ENCODE data around the gene RNF187.

RNF187 gene

GRCh38 chr1:228472655-228473054 lies 14.5 kb upstream of the RNF187 start:
- H3K36me3 ChIP-seq (ENCODE audit: insufficient read depth, low read length): no peaks in the 10 kb centered on the region
- peak overlapping the region; percentile 43 for H3K4me2 ChIP-seq (ENCODE audit: low read length)
- no peak overlapping the region for H3K9ac ChIP-seq (ENCODE audit: low read depth, low read length)
- no peaks in the 10 kb centered on the region for H3K9me3 ChIP-seq (replicated peaks; ENCODE audit: low read length)
- no peak overlapping the region for H3K4me3 ChIP-seq (ENCODE audit: low read length)
- H3K27me3 ChIP-seq (ENCODE audit: control insufficient read depth, insufficient read depth, low read length): peaks cover 36% of the 10 kb centered on the region
- H3K4me1 ChIP-seq (ENCODE audit: control insufficient read depth, insufficient read depth, low read length): peaks cover 11% of the 10 kb centered on the region

- Histone ChIP-seq H3K4me1 (ENCODE audit: control insufficient read depth, insufficient read depth, low read length) (peaks cover 11% of the 10 kb centered on the region), H3K4me3 (ENCODE audit: low read length) (no peak overlapping the region), H3K4me2 (ENCODE audit: low read length) (no peak overlapping the region), H3K9me3 (replicated peaks; ENCODE audit: low read length) (no peaks in the 10 kb centered on the region), H3K36me3 (ENCODE audit: insufficient read depth, low read length) (no peaks in the 10 kb centered on the region), H3K9ac (ENCODE audit: low read depth, low read length) (no peak overlapping the region), H3K27me3 (ENCODE audit: control insufficient read depth, insufficient read depth, low read length) (peaks cover 30% of the 10 kb centered on the region)
Measured at GRCh38 chr1:228474507-228474906, 12.7 kb upstream of the RNF187 start.

- no peaks in the 10 kb centered on the region for H3K9me3 ChIP-seq (replicated peaks; ENCODE audit: low read length)
- no peak overlapping the region for H3K4me3 ChIP-seq (ENCODE audit: low read length)
- no peaks in the 10 kb centered on the region for H3K36me3 ChIP-seq (ENCODE audit: insufficient read depth, low read length)
- H3K4me1 ChIP-seq (ENCODE audit: control insufficient read depth, insufficient read depth, low read length): peaks cover 11% of the 10 kb centered on the region
- no peak overlapping the region for H3K4me2 ChIP-seq (ENCODE audit: low read length)
- H3K9ac ChIP-seq (ENCODE audit: low read depth, low read length): no peak overlapping the region
- peaks cover 35% of the 10 kb centered on the region for H3K27me3 ChIP-seq (ENCODE audit: control insufficient read depth, insufficient read depth, low read length)
Measured at GRCh38 chr1:228475812-228476211, 11.4 kb upstream of the RNF187 start.

- Histone ChIP-seq H3K9me3 (replicated peaks; ENCODE audit: low read length) (no peaks in the 10 kb centered on the region), H3K36me3 (ENCODE audit: insufficient read depth, low read length) (no peaks in the 10 kb centered on the region), H3K4me1 (ENCODE audit: control insufficient read depth, insufficient read depth, low read length) (peaks cover 10% of the 10 kb centered on the region), H3K27me3 (ENCODE audit: control insufficient read depth, insufficient read depth, low read length) (peaks cover 43% of the 10 kb centered on the region), H3K9ac (ENCODE audit: low read depth, low read length) (no peak overlapping the region), H3K4me2 (ENCODE audit: low read length) (no peak overlapping the region), H3K4me3 (ENCODE audit: low read length) (no peak overlapping the region)
Measured at GRCh38 chr1:228477263-228477662, 9.9 kb upstream of the RNF187 start.

- Histone ChIP-seq H3K36me3 (ENCODE audit: insufficient read depth, low read length) (no peaks in the 10 kb centered on the region), H3K4me1 (ENCODE audit: control insufficient read depth, insufficient read depth, low read length) (no peaks in the 10 kb centered on the region), H3K9ac (ENCODE audit: low read depth, low read length) (no peak overlapping the region), H3K9me3 (replicated peaks; ENCODE audit: low read length) (no peaks in the 10 kb centered on the region), H3K27me3 (ENCODE audit: control insufficient read depth, insufficient read depth, low read length) (peaks cover 50% of the 10 kb centered on the region), H3K4me2 (ENCODE audit: low read length) (no peak overlapping the region), H3K4me3 (ENCODE audit: low read length) (no peak overlapping the region)
Measured at GRCh38 chr1:228478326-228478725, 8.9 kb upstream of the RNF187 start.

- Histone ChIP-seq H3K4me3 (ENCODE audit: low read length) (no peak overlapping the region), H3K27me3 (ENCODE audit: control insufficient read depth, insufficient read depth, low read length) (peaks cover 54% of the 10 kb centered on the region), H3K9me3 (replicated peaks; ENCODE audit: low read length) (no peaks in the 10 kb centered on the region), H3K36me3 (ENCODE audit: insufficient read depth, low read length) (no peaks in the 10 kb centered on the region), H3K4me2 (ENCODE audit: low read length) (no peak overlapping the region), H3K4me1 (ENCODE audit: control insufficient read depth, insufficient read depth, low read length) (no peaks in the 10 kb centered on the region), H3K9ac (ENCODE audit: low read depth, low read length) (no peak overlapping the region)
Measured at GRCh38 chr1:228478912-228479711, 8.1 kb upstream of the RNF187 start.

- Histone ChIP-seq H3K36me3 (ENCODE audit: insufficient read depth, low read length) (no peaks in the 10 kb centered on the region), H3K27me3 (ENCODE audit: control insufficient read depth, insufficient read depth, low read length) (peaks cover 40% of the 10 kb centered on the region), H3K4me3 (ENCODE audit: low read length) (no peak overlapping the region), H3K9me3 (replicated peaks; ENCODE audit: low read length) (no peaks in the 10 kb centered on the region), H3K4me1 (ENCODE audit: control insufficient read depth, insufficient read depth, low read length) (peaks cover 17% of the 10 kb centered on the region), H3K4me2 (ENCODE audit: low read length) (no peak overlapping the region), H3K9ac (ENCODE audit: low read depth, low read length) (no peak overlapping the region)
Measured at GRCh38 chr1:228483789-228484188, 3.4 kb upstream of the RNF187 start.

- Histone ChIP-seq H3K4me3 (ENCODE audit: low read length) (peak overlapping the region; percentile 76), H3K9ac (ENCODE audit: low read depth, low read length) (peak overlapping the region; percentile 93), H3K4me2 (ENCODE audit: low read length) (peak overlapping the region; percentile 97), H3K36me3 (ENCODE audit: insufficient read depth, low read length) (peaks cover 19% of the 10 kb centered on the region), H3K9me3 (replicated peaks; ENCODE audit: low read length) (no peaks in the 10 kb centered on the region), H3K27me3 (ENCODE audit: control insufficient read depth, insufficient read depth, low read length) (peaks cover 17% of the 10 kb centered on the region), H3K4me1 (ENCODE audit: control insufficient read depth, insufficient read depth, low read length) (peaks cover 18% of the 10 kb centered on the region)
Measured at GRCh38 chr1:228486596-228487335, 416 bp upstream of the RNF187 start.

GRCh38 chr1:228488125-228488817 lies 1.1 kb downstream of the RNF187 start:
- peak overlapping the region; percentile 76 for H3K4me3 ChIP-seq (ENCODE audit: low read length)
- H3K9ac ChIP-seq (ENCODE audit: low read depth, low read length): peak overlapping the region; percentile 93
- H3K9me3 ChIP-seq (replicated peaks; ENCODE audit: low read length): no peaks in the 10 kb centered on the region
- H3K36me3 ChIP-seq (ENCODE audit: insufficient read depth, low read length): peaks cover 29% of the 10 kb centered on the region
- peaks cover 5% of the 10 kb centered on the region for H3K27me3 ChIP-seq (ENCODE audit: control insufficient read depth, insufficient read depth, low read length)
- peak overlapping the region; percentile 97 for H3K4me2 ChIP-seq (ENCODE audit: low read length)
- peaks cover 18% of the 10 kb centered on the region for H3K4me1 ChIP-seq (ENCODE audit: control insufficient read depth, insufficient read depth, low read length)

GRCh38 chr1:228488818-228489674 lies 1.9 kb downstream of the RNF187 start:
- peaks cover 33% of the 10 kb centered on the region for H3K36me3 ChIP-seq (ENCODE audit: insufficient read depth, low read length)
- H3K27me3 ChIP-seq (ENCODE audit: control insufficient read depth, insufficient read depth, low read length): no peaks in the 10 kb centered on the region
- peak overlapping the region; percentile 76 for H3K4me3 ChIP-seq (ENCODE audit: low read length)
- H3K9me3 ChIP-seq (replicated peaks; ENCODE audit: low read length): no peaks in the 10 kb centered on the region
- peak overlapping the region; percentile 93 for H3K9ac ChIP-seq (ENCODE audit: low read depth, low read length)
- H3K4me1 ChIP-seq (ENCODE audit: control insufficient read depth, insufficient read depth, low read length): peaks cover 18% of the 10 kb centered on the region
- peak overlapping the region; percentile 97 for H3K4me2 ChIP-seq (ENCODE audit: low read length)

Data from skeletal muscle satellite cell (primary cell).